Colon (tissue), 2 donors: Measurements from ENCODE around the gene PREP.
"Not testable (repeated sequence)": the region's sequence is repeated elsewhere in the genome, so short reads cannot be mapped to it uniquely, and the experiment has no call there.

Source experiments
- FAIRE-seq: peaks from 2 replicates; lab custom pipeline; 2012; peaks lifted over from hg19 to GRCh38; lab: Jason Lieb, UNC
- donor health status: control.
- donor health status: control.

PREP gene

GRCh38 chr6:105338350-105338983 is 64.4 kb downstream of the PREP start:
- FAIRE-seq = not testable (repeated sequence)

GRCh38 chr6:105336986-105337385 is 65.9 kb downstream of the PREP start:
- no peak for FAIRE-seq

- FAIRE-seq = no peak
Observed at GRCh38 chr6:105332576-105332975, 70.3 kb downstream of the PREP start.

GRCh38 chr6:105331927-105332326 is 71.0 kb downstream of the PREP start:
- no peak for FAIRE-seq

DNA sequence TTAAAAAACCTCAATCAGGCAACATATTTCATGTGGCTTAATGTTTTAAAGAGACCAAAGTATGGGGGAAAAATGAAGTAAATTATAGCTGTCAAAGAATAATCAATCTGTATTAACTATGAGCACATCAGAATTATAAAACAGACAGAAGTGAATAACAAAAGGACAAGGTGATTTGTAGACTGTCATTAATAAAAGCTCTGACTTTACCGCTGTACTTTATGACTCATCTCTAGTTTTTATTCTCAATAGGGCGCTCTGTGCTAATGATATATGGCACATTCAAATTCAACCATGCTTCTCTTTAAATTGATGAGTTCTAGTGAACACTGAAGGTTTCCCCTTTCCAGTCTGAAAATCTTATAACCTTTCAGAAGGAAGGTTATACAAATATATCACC is 72.0 kb downstream of the PREP start:
- no peak for FAIRE-seq

DNA sequence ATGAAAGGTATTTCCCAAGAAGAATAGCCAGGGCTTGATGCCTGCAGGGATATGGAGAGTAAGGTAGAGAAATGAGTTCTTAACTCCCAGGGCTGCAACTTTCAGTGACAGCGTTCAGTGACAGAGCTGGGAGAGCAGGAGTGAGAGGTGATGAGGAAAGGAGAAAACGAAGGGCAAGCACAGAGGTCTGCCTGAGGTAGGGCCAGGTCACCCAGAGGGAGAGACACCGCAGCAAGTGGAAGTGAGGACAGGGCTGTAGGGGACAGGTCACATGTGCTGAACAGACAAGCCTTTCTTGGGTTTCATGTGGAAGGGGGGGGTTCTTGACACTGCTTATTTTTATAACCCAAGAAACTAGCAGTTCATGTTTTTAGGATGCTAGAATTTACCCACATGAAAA is 72.5 kb downstream of the PREP start:
- FAIRE-seq = no peak

GRCh38 chr6:105326833-105327770 is 75.8 kb downstream of the PREP start:
- FAIRE-seq = no peak

- no peak for FAIRE-seq
Observed at GRCh38 chr6:105326216-105326615, 76.7 kb downstream of the PREP start.

- no peak for FAIRE-seq
Observed at GRCh38 chr6:105324386-105324950, 78.4 kb downstream of the PREP start.

DNA sequence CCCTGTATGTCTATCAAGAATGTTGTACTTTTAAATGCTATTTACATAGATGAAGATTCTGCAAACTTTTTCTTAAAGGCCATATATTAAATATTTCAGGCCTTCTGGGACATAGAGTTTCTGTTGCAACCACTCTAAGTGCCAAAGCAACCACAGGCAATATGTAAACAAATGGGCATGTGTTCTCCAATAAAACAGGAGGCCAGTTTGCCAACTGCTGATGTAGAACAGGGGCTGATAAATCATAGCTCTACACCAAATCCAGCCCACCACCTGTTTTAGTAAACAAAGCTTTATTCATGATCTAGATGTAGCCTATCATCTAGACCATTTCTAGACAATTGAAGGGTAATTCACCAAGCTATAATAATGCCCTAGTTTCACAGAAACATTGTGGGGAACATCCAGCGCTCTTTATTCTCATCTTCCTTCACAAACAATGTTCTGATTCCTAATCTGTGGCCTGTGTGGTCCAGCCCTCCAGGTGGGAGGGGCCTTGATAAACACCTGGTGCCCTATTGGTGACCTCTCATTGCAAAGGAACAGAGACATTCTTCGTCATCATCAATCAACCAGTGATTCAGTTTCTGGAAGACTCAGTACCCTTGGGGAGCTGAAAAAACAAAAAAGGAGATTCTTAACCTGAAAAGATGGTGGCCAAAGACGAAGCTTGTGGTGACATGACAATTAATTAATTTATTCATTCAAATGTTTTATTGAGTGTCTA is 80.2 kb downstream of the PREP start:
- no peak for FAIRE-seq

- FAIRE-seq = no peak
Observed at GRCh38 chr6:105321728-105322127, 81.2 kb downstream of the PREP start.

DNA sequence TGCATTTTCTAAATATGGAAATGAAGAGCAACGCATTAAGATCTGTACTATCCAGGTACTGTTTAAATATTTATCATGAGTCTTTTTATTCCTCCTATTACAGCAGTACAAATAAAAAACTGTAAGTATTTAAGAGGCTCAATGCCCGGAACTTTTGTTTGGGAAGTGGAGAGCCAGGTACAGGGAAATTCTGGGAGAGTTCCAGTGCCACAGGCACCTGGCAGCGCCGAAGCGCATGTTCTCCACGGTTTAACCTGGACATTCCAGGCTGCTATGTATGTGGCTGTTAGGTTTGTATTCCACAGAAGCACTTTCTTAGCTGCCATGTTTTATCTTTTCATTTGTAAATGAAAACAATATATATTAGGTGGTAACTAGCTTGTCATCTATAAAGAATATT is 81.7 kb downstream of the PREP start:
- FAIRE-seq = no peak

DNA sequence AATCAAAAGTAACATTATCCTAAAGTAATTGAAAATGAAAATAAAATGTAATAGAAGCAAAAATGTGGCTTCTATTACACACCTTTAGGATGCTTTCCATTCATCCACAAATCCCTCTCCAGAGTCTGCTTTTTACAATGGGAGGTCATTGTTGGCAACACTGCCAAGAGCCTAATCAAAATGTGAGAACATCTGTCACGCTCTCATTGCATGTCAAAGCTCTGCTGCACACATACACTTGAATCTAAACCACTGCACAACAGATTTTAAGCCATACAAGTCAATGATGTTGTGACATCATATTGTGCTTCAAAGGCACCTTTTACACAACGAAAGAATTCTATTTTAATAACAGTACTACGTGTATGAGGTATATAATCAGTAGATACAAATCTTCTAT is 82.1 kb downstream of the PREP start:
- no peak for FAIRE-seq

GRCh38 chr6:105320271-105320670 is 82.6 kb downstream of the PREP start:
- FAIRE-seq = no peak

DNA sequence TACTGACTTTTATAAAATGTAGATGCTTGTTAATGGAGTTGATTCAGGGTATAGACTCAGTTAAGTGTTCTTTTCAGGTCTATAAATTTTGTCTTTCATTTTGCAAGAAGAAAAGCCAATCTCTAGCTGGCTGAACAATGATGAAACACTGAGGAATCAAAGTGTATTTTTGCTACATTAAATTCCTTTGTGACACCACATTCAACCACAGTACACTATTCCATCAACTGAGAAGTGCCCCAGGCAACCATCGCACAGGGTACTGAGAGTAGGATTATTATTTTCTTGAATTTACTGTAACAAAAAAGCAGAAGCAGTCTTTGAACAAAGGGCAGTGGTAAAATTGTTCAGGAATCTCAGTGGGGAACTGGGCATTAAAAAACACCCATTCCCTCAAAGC is 83.6 kb downstream of the PREP start:
- FAIRE-seq = no peak

- FAIRE-seq = no peak
Observed at GRCh38 chr6:105318660-105319059, 84.2 kb downstream of the PREP start.

GRCh38 chr6:105317607-105318533 is 85.0 kb downstream of the PREP start:
- FAIRE-seq = no peak

DNA sequence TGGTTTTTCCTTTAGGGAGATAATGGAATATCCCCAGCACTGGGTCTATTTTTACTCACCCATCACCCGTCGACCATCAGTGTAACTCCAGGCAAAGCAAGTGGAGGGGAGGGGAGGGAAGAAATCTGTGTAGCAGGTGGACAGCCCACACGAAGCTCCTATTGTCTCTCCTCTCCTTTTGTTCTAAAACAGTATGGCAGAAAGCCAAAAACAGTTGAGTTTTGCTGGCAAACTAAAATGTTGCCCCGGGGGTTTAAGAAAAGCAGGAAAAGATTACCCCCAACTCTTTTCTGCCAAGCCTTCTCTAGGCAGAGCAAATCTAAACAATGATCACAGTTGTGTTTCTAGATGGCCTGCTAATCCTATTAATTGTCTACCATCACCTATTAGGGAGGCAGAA is 89.7 kb downstream of the PREP start:
- no peak for FAIRE-seq

DNA sequence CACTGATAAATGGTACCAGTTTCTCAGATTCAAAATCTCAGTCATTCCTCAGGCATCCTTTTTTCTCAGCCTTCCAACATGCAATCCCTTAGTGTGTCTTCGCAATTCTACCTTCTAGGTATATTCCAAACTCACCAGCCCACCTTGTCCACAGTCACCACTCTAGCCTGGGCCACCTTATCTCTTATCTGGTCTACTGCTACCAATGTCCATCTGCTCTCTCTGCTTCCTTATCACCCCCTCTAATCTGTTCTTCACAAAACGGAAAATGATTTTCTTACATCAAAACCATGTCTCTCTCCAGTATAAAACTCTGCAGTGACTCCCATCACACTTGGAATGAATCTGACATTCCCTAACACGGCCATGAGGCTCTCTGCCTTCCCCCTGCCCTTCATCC is 91.9 kb downstream of the PREP start:
- no peak for FAIRE-seq

- no peak for FAIRE-seq
Observed at GRCh38 chr6:105310371-105310770, 92.5 kb downstream of the PREP start.

GRCh38 chr6:105308840-105309239 is 94.0 kb downstream of the PREP start:
- FAIRE-seq = no peak

DNA sequence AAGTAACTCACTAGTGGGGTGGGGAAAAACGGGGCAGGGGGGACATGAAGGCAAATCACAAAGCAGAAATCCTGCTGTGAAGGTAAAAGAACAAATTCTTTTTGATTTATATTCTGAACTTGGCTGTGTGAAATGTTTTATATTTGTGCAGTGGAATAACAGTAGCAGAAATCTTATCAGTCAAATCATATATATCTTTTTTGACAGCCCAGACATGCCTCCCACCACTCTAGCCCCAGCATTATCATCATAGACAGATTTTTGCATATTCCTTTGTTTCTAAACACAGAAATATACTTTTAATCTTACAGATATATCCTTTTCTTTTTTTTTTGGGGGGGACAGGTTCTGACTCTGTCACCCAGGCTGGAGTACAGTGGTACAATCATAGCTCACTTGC is 97.4 kb downstream of the PREP start:
- no peak for FAIRE-seq
